Measurements from ENCODE around the gene COASY. TPM values are rescaled to one million over a fixed set of nuclear protein-coding genes. Genes with fewer than 3 reads are reported as not detected.

COASY gene
- total and polyA plus RNA-seq, 2 of the 4 experiments (the other 2 are of a cell fraction), result 10.6 to 44.0 TPM

DNA sequence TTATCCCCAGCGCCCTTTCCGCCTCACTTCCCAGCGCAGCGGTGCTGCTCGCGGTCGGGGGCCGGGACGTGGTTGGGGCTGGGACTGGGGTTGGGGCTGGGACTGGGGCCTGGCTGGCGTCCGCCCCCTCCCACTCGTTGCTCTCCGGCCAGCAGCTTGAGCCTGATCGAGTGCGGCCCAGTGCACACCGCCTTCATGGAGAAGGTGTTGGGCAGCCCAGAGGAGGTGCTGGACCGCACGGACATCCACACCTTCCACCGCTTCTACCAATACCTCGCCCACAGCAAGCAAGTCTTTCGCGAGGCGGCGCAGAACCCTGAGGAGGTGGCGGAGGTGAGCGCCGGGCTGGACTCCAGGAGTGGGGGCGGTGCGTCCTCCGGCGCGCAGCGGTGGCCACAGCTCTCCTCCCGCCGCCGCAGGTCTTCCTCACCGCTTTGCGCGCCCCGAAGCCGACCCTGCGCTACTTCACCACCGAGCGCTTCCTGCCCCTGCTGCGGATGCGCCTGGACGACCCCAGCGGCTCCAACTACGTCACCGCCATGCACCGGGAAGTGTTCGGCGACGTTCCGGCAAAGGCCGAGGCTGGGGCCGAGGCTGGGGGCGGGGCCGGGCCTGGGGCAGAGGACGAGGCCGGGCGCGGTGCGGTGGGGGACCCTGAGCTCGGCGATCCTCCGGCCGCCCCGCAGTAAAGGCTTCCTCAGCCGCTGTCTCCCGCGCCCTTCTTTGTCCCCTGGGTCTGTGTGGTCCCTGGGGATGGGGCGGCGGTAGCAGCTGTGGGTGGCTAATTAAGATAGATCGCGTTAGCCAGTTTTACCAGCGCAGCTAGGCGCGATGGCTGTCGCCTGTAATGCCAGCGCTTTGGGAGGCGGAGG is 7.5 kb upstream of the COASY start:
- CTCF ChIA-PET, result no interaction called here
- H2BK120ac ChIP-seq (ENCODE audit: low read depth, low read length), result peak overlapping the region; percentile 56
- H3K27ac ChIP-seq (ENCODE audit: insufficient read depth, low read length), result peak overlapping the region; percentile 98
- no peak overlapping the region for H2BK20ac ChIP-seq (ENCODE audit: low read depth, low read length)
- H2AFZ ChIP-seq (replicated peaks; ENCODE audit: low read length, poor library complexity), result peak overlapping the region; percentile 90
- DNase-seq, result peak; percentile 76
- H3K4me1 ChIP-seq (ENCODE audit: control insufficient read depth, insufficient read depth, low read length), result peaks cover 5% of the 10 kb centered on the region
- dilution Hi-C loops (cut with HindIII; ENCODE audit: low sequenced_read_pairs, unreplicated experiment), result no loop called here
- peak overlapping the region; percentile 98 for H3K9ac ChIP-seq (ENCODE audit: low read depth, low read length)
- peak overlapping the region; percentile 98 for H2AK5ac ChIP-seq (ENCODE audit: low read depth, low read length)
- peak overlapping the region; percentile 97 to 98 for H4K8ac ChIP-seq (ENCODE audit: low read depth in 2 of 2, low read length in 2 of 2)
- in situ Hi-C loops (cut with MboI; ENCODE audit: low sequenced_read_pairs), result no loop called here
- peak overlapping the region; percentile 79 for H3K18ac ChIP-seq (ENCODE audit: low read depth, low read length)
- peaks cover 11 to 45% of the 10 kb centered on the region in 2 experiments for H3K79me1 ChIP-seq (ENCODE audit: low read depth in 1 of 2, low read length in 2 of 2)
- POLR2A ChIA-PET (ENCODE audit: unreplicated experiment), result interaction anchor here (0.5 kb wide), 2 partner anchors 123 to 197 kb away, joined by 3 read pairs; no protein-coding TSS in a partner anchor
- H3K56ac ChIP-seq (ENCODE audit: extremely low read depth, insufficient read depth, low read length), result peak overlapping the region; percentile 78
- H2BK5ac ChIP-seq (ENCODE audit: low read depth, low read length, poor library complexity, severe bottlenecking), result peak overlapping the region; percentile 83
- H4K5ac ChIP-seq (ENCODE audit: low read depth, low read length), result peak overlapping the region; percentile 95
- H3K36me3 ChIP-seq (ENCODE audit: control insufficient read depth, insufficient read depth, low read length), result peaks cover 4% of the 10 kb centered on the region; the same call in 1 of the 2 replicates
- BruUV-seq (replicated peaks), result no TSS peak
- H3K9me1 ChIP-seq (ENCODE audit: insufficient read depth, low read length), result no peaks in the 10 kb centered on the region
- WGBS, 2 experiments (ENCODE audit: extremely low coverage in 2 of 2, insufficient read length in 1 of 2), result 2% methylated on average over 28 of the region's 82 CpGs; no CpG with 5 or more reads in 1 of the 2 experiments
- peak; percentile 94 for ATAC-seq (ENCODE audit: low read depth)
- H2BK15ac ChIP-seq (ENCODE audit: low read depth, low read length), result no peak overlapping the region; the same call in 2 of the 3 replicates
- H3K4me3 ChIP-seq (ENCODE audit: insufficient read depth, low read depth, low read length), result peak overlapping the region; percentile 95
- H3K4me2 ChIP-seq (ENCODE audit: low read depth, low read length), result peak overlapping the region; percentile 92
- peak overlapping the region; percentile 88 for H4K91ac ChIP-seq (ENCODE audit: insufficient read depth, low read depth, low read length)
- intact Hi-C loops (cut with micrococcal nuclease), result no loop called here
- peak overlapping the region; percentile 99 for H3K23ac ChIP-seq (ENCODE audit: low read depth, low read length)
- H3K4ac ChIP-seq (ENCODE audit: low read depth, low read length), result peak overlapping the region; percentile 97
- H3K9me3 ChIP-seq (ENCODE audit: control insufficient read depth, insufficient read depth, low read length), result no peaks in the 10 kb centered on the region
- no peaks in the 10 kb centered on the region for H4K20me1 ChIP-seq (ENCODE audit: insufficient read depth, low read length)
- peak overlapping the region; percentile 90 for H2AK9ac ChIP-seq (replicated peaks; ENCODE audit: low read depth, low read length, poor library complexity)
- H3K14ac ChIP-seq (replicated peaks; ENCODE audit: low read depth, low read length), result peak overlapping the region; percentile 95
- H3K27me3 ChIP-seq (ENCODE audit: control insufficient read depth, insufficient read depth, low read length), result no peaks in the 10 kb centered on the region
- peak; percentile 38; the same call in 1 of the 2 replicates for TF ChIP-seq MAZ (IDR thresholded peaks at IDR 0.05; ENCODE audit: borderline replicate concordance, low read depth, low read length)
- no peak for TF ChIP-seq MXI1 (IDR thresholded peaks at IDR 0.05; ENCODE audit: borderline replicate concordance, low read depth, low read length)
- TF ChIP-seq RFX5 (IDR thresholded peaks at IDR 0.05; ENCODE audit: low read depth, low read length), result no peak
- no peak for TF ChIP-seq CEBPB (IDR thresholded peaks at IDR 0.05; ENCODE audit: low read depth, low read length)

Measured in IMR-90 (cell line).